ENCODE results near the gene CCNL2. TPM values are rescaled to one million over a fixed set of nuclear protein-coding genes. Genes with fewer than 3 reads are reported as not detected.

CCNL2 gene
- total RNA-seq, 1 donor from 2014 or later = 386 TPM

- TF ChIP-seq, protein P1, sequence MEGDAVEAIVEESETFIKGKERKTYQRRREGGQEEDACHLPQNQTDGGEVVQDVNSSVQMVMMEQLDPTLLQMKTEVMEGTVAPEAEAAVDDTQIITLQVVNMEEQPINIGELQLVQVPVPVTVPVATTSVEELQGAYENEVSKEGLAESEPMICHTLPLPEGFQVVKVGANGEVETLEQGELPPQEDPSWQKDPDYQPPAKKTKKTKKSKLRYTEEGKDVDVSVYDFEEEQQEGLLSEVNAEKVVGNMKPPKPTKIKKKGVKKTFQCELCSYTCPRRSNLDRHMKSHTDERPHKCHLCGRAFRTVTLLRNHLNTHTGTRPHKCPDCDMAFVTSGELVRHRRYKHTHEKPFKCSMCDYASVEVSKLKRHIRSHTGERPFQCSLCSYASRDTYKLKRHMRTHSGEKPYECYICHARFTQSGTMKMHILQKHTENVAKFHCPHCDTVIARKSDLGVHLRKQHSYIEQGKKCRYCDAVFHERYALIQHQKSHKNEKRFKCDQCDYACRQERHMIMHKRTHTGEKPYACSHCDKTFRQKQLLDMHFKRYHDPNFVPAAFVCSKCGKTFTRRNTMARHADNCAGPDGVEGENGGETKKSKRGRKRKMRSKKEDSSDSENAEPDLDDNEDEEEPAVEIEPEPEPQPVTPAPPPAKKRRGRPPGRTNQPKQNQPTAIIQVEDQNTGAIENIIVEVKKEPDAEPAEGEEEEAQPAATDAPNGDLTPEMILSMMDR (IDR thresholded peaks at IDR 0.05; ENCODE audit: unreplicated experiment) = no peak
- no peak for DNase-seq (ENCODE audit: low spot score, unreplicated experiment)
- no peaks in the 10 kb centered on the region for H3K36me3 Mint-ChIP-seq (ENCODE audit: insufficient read depth)
- peak overlapping the region; percentile 75 for H3K4me3 Mint-ChIP-seq (ENCODE audit: low read depth)
- H3K4me1 Mint-ChIP-seq (ENCODE audit: low read depth) = peaks cover 9% of the 10 kb centered on the region
- H3K27ac Mint-ChIP-seq = no peak overlapping the region
- no peaks in the 10 kb centered on the region for H3K9me3 Mint-ChIP-seq (ENCODE audit: low read depth)
- H3K27me3 Mint-ChIP-seq = no peaks in the 10 kb centered on the region
These were observed 52.6 kb downstream of the CCNL2 start for GRCh38 chr1:1346501-1346890.

DNA sequence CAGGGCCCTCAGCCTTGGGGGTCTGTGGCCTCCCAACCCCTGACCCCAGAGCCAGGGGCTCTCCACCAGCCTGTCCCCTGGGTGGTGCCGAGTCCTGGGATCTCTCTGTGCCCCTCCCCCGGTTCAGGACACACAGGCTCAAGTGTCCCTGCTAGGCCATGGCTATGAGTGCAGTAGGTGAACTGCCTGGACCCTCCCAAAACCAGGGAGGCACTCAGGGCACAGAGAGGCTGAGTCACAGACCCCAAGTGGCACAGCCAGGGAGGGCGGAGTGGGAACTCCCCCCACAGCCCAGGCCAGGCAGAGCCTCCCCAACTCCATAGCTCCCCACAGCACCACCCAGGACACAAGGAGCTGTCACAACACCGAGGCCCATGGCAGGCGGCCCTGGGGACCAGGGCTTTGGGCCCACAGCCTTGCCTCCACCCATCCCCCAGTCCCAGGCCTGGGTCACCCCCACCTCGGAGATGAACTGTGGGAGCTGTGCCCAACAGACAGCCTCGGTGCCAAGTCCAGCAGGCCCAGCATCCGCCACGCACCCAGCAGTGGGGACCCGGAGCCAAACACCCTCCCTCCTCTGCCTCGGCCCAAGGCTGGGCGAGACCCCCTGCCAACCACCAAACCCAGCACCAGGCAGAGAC is 53.2 kb downstream of the CCNL2 start:
- Mint-ChIP-seq H3K9me3 (ENCODE audit: low read depth) (no peaks in the 10 kb centered on the region), H3K4me3 (ENCODE audit: low read depth) (no peak overlapping the region), H3K27ac (no peak overlapping the region), H3K4me1 (ENCODE audit: low read depth) (peaks cover 9% of the 10 kb centered on the region), H3K27me3 (no peaks in the 10 kb centered on the region), H3K36me3 (ENCODE audit: insufficient read depth) (peaks cover 2% of the 10 kb centered on the region)
- TF ChIP-seq, protein P1 (IDR thresholded peaks at IDR 0.05; ENCODE audit: unreplicated experiment) = no peak
- DNase-seq (ENCODE audit: low spot score, unreplicated experiment) = no peak

DNA sequence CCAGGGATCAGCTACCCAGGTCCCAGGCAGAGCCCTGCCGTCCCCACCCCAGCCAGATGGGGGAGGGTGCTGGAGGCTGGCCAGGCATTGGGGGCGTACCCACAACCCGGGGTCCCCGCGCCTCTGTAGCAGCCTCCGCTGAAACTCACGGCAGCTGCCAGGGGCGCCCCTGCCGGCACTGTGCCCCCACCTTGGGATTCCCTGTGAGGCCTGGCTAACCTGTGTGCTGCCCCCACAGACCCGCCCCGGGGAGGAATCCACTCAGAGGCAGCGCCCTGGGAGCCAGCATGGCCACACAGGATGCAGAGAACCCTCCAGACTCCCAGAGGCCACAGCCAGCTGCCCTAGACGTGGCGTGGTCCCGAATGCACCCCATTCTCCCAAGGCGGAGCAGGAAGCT is 53.8 kb downstream of the CCNL2 start:
- TF ChIP-seq, protein P1 (IDR thresholded peaks at IDR 0.05; ENCODE audit: unreplicated experiment) = no peak
- H3K9me3 Mint-ChIP-seq (ENCODE audit: low read depth) = no peaks in the 10 kb centered on the region
- H3K4me1 Mint-ChIP-seq (ENCODE audit: low read depth) = peaks cover 9% of the 10 kb centered on the region
- peaks cover 7% of the 10 kb centered on the region for H3K36me3 Mint-ChIP-seq (ENCODE audit: insufficient read depth)
- no peak overlapping the region for H3K4me3 Mint-ChIP-seq (ENCODE audit: low read depth)
- H3K27me3 Mint-ChIP-seq = no peaks in the 10 kb centered on the region
- DNase-seq (ENCODE audit: low spot score, unreplicated experiment) = no peak
- H3K27ac Mint-ChIP-seq = no peak overlapping the region

- Mint-ChIP-seq H3K27me3 (no peaks in the 10 kb centered on the region), H3K4me1 (ENCODE audit: low read depth) (peaks cover 9% of the 10 kb centered on the region), H3K9me3 (ENCODE audit: low read depth) (no peaks in the 10 kb centered on the region), H3K4me3 (ENCODE audit: low read depth) (no peak overlapping the region), H3K27ac (no peak overlapping the region), H3K36me3 (ENCODE audit: insufficient read depth) (peaks cover 7% of the 10 kb centered on the region)
- peak; percentile 48 for DNase-seq (ENCODE audit: low spot score, unreplicated experiment)
- TF ChIP-seq, protein P1 (IDR thresholded peaks at IDR 0.05; ENCODE audit: unreplicated experiment) = peak; percentile 66
These were observed 54.3 kb downstream of the CCNL2 start for GRCh38 chr1:1344655-1345361.

- Mint-ChIP-seq H3K36me3 (ENCODE audit: insufficient read depth) (peaks cover 9% of the 10 kb centered on the region), H3K27ac (no peak overlapping the region), H3K4me1 (ENCODE audit: low read depth) (peaks cover 9% of the 10 kb centered on the region), H3K4me3 (ENCODE audit: low read depth) (no peak overlapping the region), H3K9me3 (ENCODE audit: low read depth) (no peaks in the 10 kb centered on the region), H3K27me3 (no peaks in the 10 kb centered on the region)
- no peak for DNase-seq (ENCODE audit: low spot score, unreplicated experiment)
- TF ChIP-seq, protein P1 (IDR thresholded peaks at IDR 0.05; ENCODE audit: unreplicated experiment) = no peak
These were observed 55.2 kb downstream of the CCNL2 start for GRCh38 chr1:1343811-1344421.

Data from progenitor cell of endocrine pancreas (in vitro differentiated cells).